BLaER1 treated with 17β-estradiol and CSF1 and Interleukin-3, amounts not matched to agents 10 nM and 100 nM (cell line): ENCODE measurements around the gene ANKRD36C.
"Not testable (repeated sequence)": the region's sequence is repeated elsewhere in the genome, so short reads cannot be mapped to it uniquely, and the experiment has no call there.

Experiments
- H3K27ac ChIP-seq, 11 experiments: shearing (Covaris generic); formaldehyde crosslinking; 2 replicates each; pipeline ENCODE4 v1.8.1; 2022
- H3K27me3 ChIP-seq, 11 experiments: shearing (Covaris generic); formaldehyde crosslinking; 2 replicates each; pipeline ENCODE4 v1.8.1; 2022
- H3K36me3 ChIP-seq, 11 experiments: shearing (Covaris generic); formaldehyde crosslinking; 2 replicates each; pipeline ENCODE4 v1.8.1; 2022
- H3K4me1 ChIP-seq, 10 experiments: shearing (Covaris generic); formaldehyde crosslinking; 2 replicates each; pipeline ENCODE4 v1.8.1; 2022
- H3K4me2 ChIP-seq, 11 experiments: shearing (Covaris generic); formaldehyde crosslinking; 2 replicates each; pipeline ENCODE4 v1.8.1; 2022
- H3K4me3 ChIP-seq, 10 experiments: shearing (Covaris generic); formaldehyde crosslinking; 2 replicates each; pipeline ENCODE4 v1.8.1; 2022
- H3K9ac ChIP-seq, 11 experiments: shearing (Covaris generic); formaldehyde crosslinking; 2 replicates each; pipeline ENCODE4 v1.8.1; 2022
- H3K9me3 ChIP-seq, 11 experiments: shearing (Covaris generic); formaldehyde crosslinking; replicated peaks in 1 of 11; 2 replicates each; pipeline ENCODE4 v1.8.1; 2022
- H4K20me1 ChIP-seq, 11 experiments: shearing (Covaris generic); formaldehyde crosslinking; 2 replicates each; pipeline ENCODE4 v1.8.1; 2022
- Cebpa-rat ChIP-seq, 11 experiments: shearing (Covaris generic); IDR thresholded peaks; 2 replicates each; pipeline ENCODE4 v1.8.1; 2022

Gene ANKRD36C

GRCh38 chr2:95836151-95836550 is 155.5 kb downstream of the ANKRD36C start:
- peaks cover 42 to 75% (median 59%) of the 10 kb centered on the region in 11 experiments for H3K36me3 ChIP-seq
- H3K4me3 ChIP-seq: no peak overlapping the region
- H3K4me1 ChIP-seq: no peaks in the 10 kb centered on the region
- TF ChIP-seq Cebpa-rat (IDR thresholded peaks at IDR 0.05): no peak
- H3K4me2 ChIP-seq: no peak overlapping the region
- no peak overlapping the region for H3K27ac ChIP-seq
- H3K27me3 ChIP-seq: no peaks in the 10 kb centered on the region
- H3K9ac ChIP-seq: no peak overlapping the region
- peaks cover 27 to 55% (median 48%) of the 10 kb centered on the region in 11 experiments for H3K9me3 ChIP-seq
- H4K20me1 ChIP-seq: no peaks in the 10 kb centered on the region

GRCh38 chr2:95834077-95835013 is 157.3 kb downstream of the ANKRD36C start:
- not testable (repeated sequence) for H3K27me3 ChIP-seq, H3K4me1 ChIP-seq, H4K20me1 ChIP-seq, H3K9ac ChIP-seq, H3K27ac ChIP-seq, H3K4me3 ChIP-seq, H3K4me2 ChIP-seq
- peaks cover 45 to 72% (median 67%) of the 10 kb centered on the region in 11 experiments for H3K9me3 ChIP-seq
- peaks cover 57 to 86% (median 76%) of the 10 kb centered on the region in 11 experiments for H3K36me3 ChIP-seq

GRCh38 chr2:95824218-95824617 is 167.4 kb downstream of the ANKRD36C start:
- peaks cover 65 to 70% (median 68%) of the 10 kb centered on the region in 11 experiments for H3K9me3 ChIP-seq
- not testable (repeated sequence) for H3K4me3 ChIP-seq, H3K9ac ChIP-seq, H3K27ac ChIP-seq, H3K27me3 ChIP-seq, H3K4me1 ChIP-seq, H4K20me1 ChIP-seq, H3K4me2 ChIP-seq
- peaks cover 18 to 40% (median 32%) of the 10 kb centered on the region in 11 experiments for H3K36me3 ChIP-seq

GRCh38 chr2:95817521-95817920 is 174.1 kb downstream of the ANKRD36C start:
- not testable (repeated sequence) for H4K20me1 ChIP-seq, H3K4me2 ChIP-seq, H3K27me3 ChIP-seq, H3K36me3 ChIP-seq, H3K9ac ChIP-seq, H3K4me1 ChIP-seq, H3K4me3 ChIP-seq, H3K27ac ChIP-seq
- peaks cover 34 to 48% (median 41%) of the 10 kb centered on the region in 11 experiments for H3K9me3 ChIP-seq

- H3K9ac ChIP-seq, H3K4me2 ChIP-seq, H3K4me3 ChIP-seq, H3K27ac ChIP-seq, H4K20me1 ChIP-seq, H3K4me1 ChIP-seq, H3K36me3 ChIP-seq, H3K27me3 ChIP-seq: not testable (repeated sequence)
- peaks cover 10 to 22% (median 16%) of the 10 kb centered on the region in 11 experiments for H3K9me3 ChIP-seq
These were observed 178.3 kb downstream of the ANKRD36C start for GRCh38 chr2:95813311-95813710.

- Histone ChIP-seq H3K9me3 (peaks cover 0 to 6% (median 1%) of the 10 kb centered on the region in 11 experiments; a peak in 11 of 22 replicates), H3K36me3 (0 out of 22 replicates have a peak, but pooled peaks cover 0 to under 1% (median 0%) of the 10 kb centered on the region in 11 experiments), H3K9ac (no peak overlapping the region), H3K27me3 (no peaks in the 10 kb centered on the region), H4K20me1 (no peaks in the 10 kb centered on the region), H3K27ac (no peak overlapping the region), H3K4me2 (no peak overlapping the region), H3K4me3 (no peak overlapping the region), H3K4me1 (no peaks in the 10 kb centered on the region)
- TF ChIP-seq Cebpa-rat (IDR thresholded peaks at IDR 0.05): no peak
These were observed 191.7 kb downstream of the ANKRD36C start for GRCh38 chr2:95799892-95800291.

GRCh38 chr2:95799147-95799889 is 192.3 kb downstream of the ANKRD36C start:
- H3K4me1 ChIP-seq, H3K4me2 ChIP-seq, H4K20me1 ChIP-seq, H3K27me3 ChIP-seq, H3K4me3 ChIP-seq, H3K9me3 ChIP-seq, H3K27ac ChIP-seq, H3K36me3 ChIP-seq, H3K9ac ChIP-seq: not testable (repeated sequence)

- not testable (repeated sequence) for H3K4me2 ChIP-seq, H3K9ac ChIP-seq, H3K27me3 ChIP-seq, H4K20me1 ChIP-seq, H3K36me3 ChIP-seq, H3K4me3 ChIP-seq, H3K4me1 ChIP-seq, H3K9me3 ChIP-seq, H3K27ac ChIP-seq
These were observed 195.2 kb downstream of the ANKRD36C start for GRCh38 chr2:95796249-95797099.

- not testable (repeated sequence) for H4K20me1 ChIP-seq, H3K9ac ChIP-seq, H3K4me3 ChIP-seq, H3K27me3 ChIP-seq, H3K27ac ChIP-seq, H3K36me3 ChIP-seq, H3K4me2 ChIP-seq, H3K4me1 ChIP-seq, H3K9me3 ChIP-seq
These were observed 197.7 kb downstream of the ANKRD36C start for GRCh38 chr2:95793970-95794369.

GRCh38 chr2:95790180-95790579 is 201.4 kb downstream of the ANKRD36C start:
- H3K27ac ChIP-seq, H3K9me3 ChIP-seq, H3K4me3 ChIP-seq, H3K4me1 ChIP-seq, H4K20me1 ChIP-seq, H3K9ac ChIP-seq, H3K36me3 ChIP-seq, H3K4me2 ChIP-seq, H3K27me3 ChIP-seq: not testable (repeated sequence)

GRCh38 chr2:95789385-95789784 is 202.2 kb downstream of the ANKRD36C start:
- H3K27ac ChIP-seq, H3K9ac ChIP-seq, H4K20me1 ChIP-seq, H3K36me3 ChIP-seq, H3K4me2 ChIP-seq, H3K4me1 ChIP-seq, H3K9me3 ChIP-seq, H3K27me3 ChIP-seq, H3K4me3 ChIP-seq: not testable (repeated sequence)

GRCh38 chr2:95788642-95789041 is 203.0 kb downstream of the ANKRD36C start:
- not testable (repeated sequence) for H3K9me3 ChIP-seq, H4K20me1 ChIP-seq, H3K36me3 ChIP-seq

More at GRCh38 chr2:95788642-95789041, 203.0 kb downstream of the ANKRD36C start:
- H3K27ac ChIP-seq, H3K4me2 ChIP-seq, H3K4me3 ChIP-seq, H3K9ac ChIP-seq, H3K4me1 ChIP-seq, H3K27me3 ChIP-seq: not testable (repeated sequence)
